ENCODE results near the gene ID1.

GRCh38 chr20:31653561-31653960 lies 48.5 kb downstream of the ID1 start:
- no peak for TF ChIP-seq POLR2A (IDR thresholded peaks at IDR 0.05)
- TF ChIP-seq, protein P1, sequence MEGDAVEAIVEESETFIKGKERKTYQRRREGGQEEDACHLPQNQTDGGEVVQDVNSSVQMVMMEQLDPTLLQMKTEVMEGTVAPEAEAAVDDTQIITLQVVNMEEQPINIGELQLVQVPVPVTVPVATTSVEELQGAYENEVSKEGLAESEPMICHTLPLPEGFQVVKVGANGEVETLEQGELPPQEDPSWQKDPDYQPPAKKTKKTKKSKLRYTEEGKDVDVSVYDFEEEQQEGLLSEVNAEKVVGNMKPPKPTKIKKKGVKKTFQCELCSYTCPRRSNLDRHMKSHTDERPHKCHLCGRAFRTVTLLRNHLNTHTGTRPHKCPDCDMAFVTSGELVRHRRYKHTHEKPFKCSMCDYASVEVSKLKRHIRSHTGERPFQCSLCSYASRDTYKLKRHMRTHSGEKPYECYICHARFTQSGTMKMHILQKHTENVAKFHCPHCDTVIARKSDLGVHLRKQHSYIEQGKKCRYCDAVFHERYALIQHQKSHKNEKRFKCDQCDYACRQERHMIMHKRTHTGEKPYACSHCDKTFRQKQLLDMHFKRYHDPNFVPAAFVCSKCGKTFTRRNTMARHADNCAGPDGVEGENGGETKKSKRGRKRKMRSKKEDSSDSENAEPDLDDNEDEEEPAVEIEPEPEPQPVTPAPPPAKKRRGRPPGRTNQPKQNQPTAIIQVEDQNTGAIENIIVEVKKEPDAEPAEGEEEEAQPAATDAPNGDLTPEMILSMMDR (IDR thresholded peaks at IDR 0.05): no peak

All from thyroid gland (tissue), 4 donors.